ENCODE data around the gene ANAPC16. TPM values are rescaled to one million over a fixed set of nuclear protein-coding genes. Genes with fewer than 3 reads are reported as not detected.
A peak's percentile ranks its signal among the peaks of the same experiment; 100 is the strongest.

ANAPC16 gene
- total and polyA plus RNA-seq, 2 donors (not counting 1 experiment from before 2014, with no cell fraction given) = 104 to 132 TPM

GRCh38 chr10:72234560-72235095 is 18.8 kb downstream of the ANAPC16 start:
- Mint-ChIP-seq H3K27me3 (no peaks in the 10 kb centered on the region), H3K4me3 (no peak overlapping the region), H3K27ac (no peak overlapping the region), H3K9me3 (ENCODE audit: insufficient read depth) (no peaks in the 10 kb centered on the region), H3K4me1 (peaks cover 8% of the 10 kb centered on the region)
- no peaks in the 10 kb centered on the region for H3K9me3 ChIP-seq (ENCODE audit: control extremely low read depth in 1 of 3, control insufficient read depth in 2 of 3, insufficient read depth in 1 of 3, low read length in 2 of 3)
- ChIA-PET POLR2A (interaction anchor here (0.7 kb wide), 1 partner anchor 26 kb away, joined by 3 read pairs; no protein-coding TSS in a partner anchor), CTCF (no interaction called here)
- peaks cover 8 to 54% of the 10 kb centered on the region in 2 experiments for H3K36me3 ChIP-seq (replicated peaks in 1 of 2; ENCODE audit: control extremely low read depth in 1 of 2, control insufficient read depth in 1 of 2, extremely low read depth in 1 of 2, insufficient read depth in 2 of 2, low read length in 1 of 2)
- H3K27me3 ChIP-seq (replicated peaks in 1 of 4; ENCODE audit: control extremely low read depth in 1 of 4, control insufficient read depth in 3 of 4, insufficient read depth in 4 of 4, low read length in 3 of 4) = no peaks in the 10 kb centered on the region
- peaks cover under 1 to 3% of the 10 kb centered on the region in 2 donors for H3K4me1 ChIP-seq (ENCODE audit: control insufficient read depth in 2 of 2, insufficient read depth in 2 of 2, low read length in 2 of 2)
- no peak overlapping the region for H2AFZ ChIP-seq (ENCODE audit: insufficient read depth, low read depth, low read length, poor library complexity, severe bottlenecking)
- ATAC-seq (ENCODE audit: low read depth) (no peak), DNase-seq (no peak)
- no peak overlapping the region for H3K4me2 ChIP-seq (replicated peaks; ENCODE audit: low read depth, low read length, poor library complexity, severe bottlenecking)
- H3K4me3 ChIP-seq (ENCODE audit: control extremely low read depth in 1 of 5, extremely low read depth in 1 of 5, insufficient read depth in 1 of 5, low read depth in 2 of 5, low read length in 4 of 5) = no peak overlapping the region
- intact Hi-C loops (cut with micrococcal nuclease) = no loop called here
- peaks cover 13% of the 10 kb centered on the region for H4K20me1 ChIP-seq (ENCODE audit: control insufficient read depth, insufficient read depth, low read length, poor library complexity, severe bottlenecking)
- no peak overlapping the region for H3K9ac ChIP-seq (ENCODE audit: low read length)
- TF ChIP-seq CTCF (IDR thresholded peaks at IDR 0.05) (no peak), EZH2 (IDR thresholded peaks at IDR 0.05; ENCODE audit: borderline replicate concordance, insufficient read depth, low read depth, low read length, poor library complexity, severe bottlenecking) (no peak)
- peaks cover 24% of the 10 kb centered on the region for H3K79me2 ChIP-seq (ENCODE audit: control insufficient read depth, insufficient read depth, low read length)
- no peak overlapping the region for H3K27ac ChIP-seq (ENCODE audit: low read length in 2 of 2)
- WGBS (ENCODE audit: insufficient coverage) = 95% methylated on average over 6 of the region's 6 CpGs

- POLR2A ChIA-PET = interaction anchor here (1.2 kb wide), 1 partner anchor 39 kb away, joined by 4 read pairs; no protein-coding TSS in a partner anchor
- ATAC-seq (ENCODE audit: low read depth) = no peak
- TF ChIP-seq CTCF (IDR thresholded peaks at IDR 0.05) (no peak), EZH2 (IDR thresholded peaks at IDR 0.05; ENCODE audit: borderline replicate concordance, insufficient read depth, low read depth, low read length, poor library complexity, severe bottlenecking) (no peak)
- Histone ChIP-seq H2AFZ (ENCODE audit: insufficient read depth, low read depth, low read length, poor library complexity, severe bottlenecking) (no peak overlapping the region), H4K20me1 (ENCODE audit: control insufficient read depth, insufficient read depth, low read length, poor library complexity, severe bottlenecking) (peaks cover 2% of the 10 kb centered on the region), H3K27me3 (replicated peaks in 1 of 4; ENCODE audit: control extremely low read depth in 1 of 4, control insufficient read depth in 3 of 4, insufficient read depth in 4 of 4, low read length in 3 of 4) (no peaks in the 10 kb centered on the region), H3K27ac (ENCODE audit: low read length in 2 of 2) (peak overlapping the region in 1 of 2 donors; percentile 28), H3K4me2 (replicated peaks; ENCODE audit: low read depth, low read length, poor library complexity, severe bottlenecking) (no peak overlapping the region), H3K36me3 (replicated peaks in 1 of 2; ENCODE audit: control extremely low read depth in 1 of 2, control insufficient read depth in 1 of 2, extremely low read depth in 1 of 2, insufficient read depth in 2 of 2, low read length in 1 of 2) (peaks cover 8 to 45% of the 10 kb centered on the region in 2 experiments), H3K9me3 (ENCODE audit: control extremely low read depth in 1 of 3, control insufficient read depth in 2 of 3, insufficient read depth in 1 of 3, low read length in 2 of 3) (no peaks in the 10 kb centered on the region), H3K79me2 (ENCODE audit: control insufficient read depth, insufficient read depth, low read length) (peaks cover 13% of the 10 kb centered on the region), H3K4me3 (ENCODE audit: control extremely low read depth in 1 of 5, extremely low read depth in 1 of 5, insufficient read depth in 1 of 5, low read depth in 2 of 5, low read length in 4 of 5) (no peak overlapping the region), H3K4me1 (ENCODE audit: control insufficient read depth in 2 of 2, insufficient read depth in 2 of 2, low read length in 2 of 2) (peaks cover 0 to 6% of the 10 kb centered on the region in 2 donors), H3K9ac (ENCODE audit: low read length) (no peak overlapping the region)
- H3K27me3 Mint-ChIP-seq = no peaks in the 10 kb centered on the region
- no peak overlapping the region for H3K27ac Mint-ChIP-seq
- intact Hi-C loops (cut with micrococcal nuclease) = no loop called here
- no peak for DNase-seq
- no peaks in the 10 kb centered on the region for H3K9me3 Mint-ChIP-seq (ENCODE audit: insufficient read depth)
- peaks cover 8% of the 10 kb centered on the region for H3K4me1 Mint-ChIP-seq
- no peak overlapping the region for H3K4me3 Mint-ChIP-seq
- WGBS (ENCODE audit: insufficient coverage) = 100% methylated on average over 3 of the region's 6 CpGs
- CTCF ChIA-PET = interaction anchor here (0.7 to 1.5 kb wide), 5 partner anchors 12 to 101 kb away, joined by 3 to 6 read pairs (median 4); no protein-coding TSS in a partner anchor
These were observed 19.9 kb downstream of the ANAPC16 start for GRCh38 chr10:72235544-72236279.

Measured in B cell (primary cell).